ENCODE measurements around the gene PRPSAP2. TPM values are rescaled to one million over a fixed set of nuclear protein-coding genes. Genes with fewer than 3 reads are reported as not detected.
A peak's percentile ranks its signal among the peaks of the same experiment; 100 is the strongest.

Gene PRPSAP2
- total RNA-seq, 1 donor from 2014 or later: 62.8 TPM

GRCh38 chr17:18850679-18851078, 7.3 kb upstream of the PRPSAP2 start:
- Mint-ChIP-seq H3K4me1 (peaks cover 13% of the 10 kb centered on the region), H3K4me3 (no peak overlapping the region), H3K27ac (no peak overlapping the region), H3K27me3 (no peaks in the 10 kb centered on the region), H3K36me3 (ENCODE audit: low read depth) (no peaks in the 10 kb centered on the region), H3K9me3 (no peaks in the 10 kb centered on the region)
- no peak for TF ChIP-seq CTCF (IDR thresholded peaks at IDR 0.05)
- DNase-seq (no peak), ATAC-seq (ENCODE audit: low read depth) (no peak)
- CTCF ChIA-PET: interaction anchor here (0.6 kb wide), 1 partner anchor 47 kb away, joined by 3 read pairs; no protein-coding TSS in a partner anchor
- intact Hi-C loops (cut with micrococcal nuclease): no loop called here
- POLR2A ChIA-PET: no interaction called here

GRCh38 chr17:18851201-18851600, 6.7 kb upstream of the PRPSAP2 start:
- H3K9me3 Mint-ChIP-seq: no peaks in the 10 kb centered on the region
- DNase-seq (no peak), ATAC-seq (ENCODE audit: low read depth) (no peak)
- ChIA-PET CTCF (interaction anchor here (0.6 kb wide), 1 partner anchor 46 kb away, joined by 3 read pairs; no protein-coding TSS in a partner anchor), POLR2A (no interaction called here)
- no peak overlapping the region for H3K27ac Mint-ChIP-seq
- H3K4me1 Mint-ChIP-seq: peaks cover 18% of the 10 kb centered on the region
- TF ChIP-seq CTCF (IDR thresholded peaks at IDR 0.05): no peak
- H3K4me3 Mint-ChIP-seq: no peak overlapping the region
- H3K27me3 Mint-ChIP-seq: no peaks in the 10 kb centered on the region
- peaks cover 4% of the 10 kb centered on the region for H3K36me3 Mint-ChIP-seq (ENCODE audit: low read depth)
- intact Hi-C loops (cut with micrococcal nuclease): no loop called here

GRCh38 chr17:18854956-18855355, 3.0 kb upstream of the PRPSAP2 start:
- intact Hi-C loops (cut with micrococcal nuclease): no loop called here
- CTCF ChIA-PET: no interaction called here
- no peak for DNase-seq
- Mint-ChIP-seq H3K4me1 (peaks cover 41% of the 10 kb centered on the region), H3K27me3 (no peaks in the 10 kb centered on the region), H3K36me3 (ENCODE audit: low read depth) (peaks cover 8% of the 10 kb centered on the region), H3K27ac (no peak overlapping the region), H3K9me3 (no peaks in the 10 kb centered on the region), H3K4me3 (peak overlapping the region; percentile 98)
- no peak for ATAC-seq (ENCODE audit: low read depth)
- POLR2A ChIA-PET: interaction anchor here (0.7 kb wide), 1 partner anchor 150 kb away, joined by 3 read pairs; the partner anchor contains the start of gene FAM83G
- no peak for TF ChIP-seq CTCF (IDR thresholded peaks at IDR 0.05)

- Mint-ChIP-seq H3K9me3 (no peaks in the 10 kb centered on the region), H3K4me1 (peaks cover 47% of the 10 kb centered on the region), H3K4me3 (peak overlapping the region; percentile 98), H3K36me3 (ENCODE audit: low read depth) (peaks cover 8% of the 10 kb centered on the region), H3K27ac (peak overlapping the region; percentile 94), H3K27me3 (no peaks in the 10 kb centered on the region)
- CTCF ChIA-PET: no interaction called here
- TF ChIP-seq CTCF (IDR thresholded peaks at IDR 0.05): no peak
- DNase-seq: peak; percentile 65
- POLR2A ChIA-PET: interaction anchor here (0.7 kb wide), 1 partner anchor 149 kb away, joined by 3 read pairs; the partner anchor contains the start of gene FAM83G
- peak; percentile 82 for ATAC-seq (ENCODE audit: low read depth)
- intact Hi-C loops (cut with micrococcal nuclease): no loop called here
Observed at GRCh38 chr17:18855831-18856569, 1.9 kb upstream of the PRPSAP2 start.

GRCh38 chr17:18856570-18856915, 1.4 kb upstream of the PRPSAP2 start:
- intact Hi-C loops (cut with micrococcal nuclease): no loop called here
- H3K9me3 Mint-ChIP-seq: no peaks in the 10 kb centered on the region
- DNase-seq: no peak
- ChIA-PET CTCF (no interaction called here), POLR2A (interaction anchor here (1.7 kb wide), 1 partner anchor 148 kb away, joined by 4 read pairs; the partner anchor contains the start of gene FAM83G)
- no peak for ATAC-seq (ENCODE audit: low read depth)
- H3K4me3 Mint-ChIP-seq: peak overlapping the region; percentile 98
- peaks cover 50% of the 10 kb centered on the region for H3K4me1 Mint-ChIP-seq
- no peak for TF ChIP-seq CTCF (IDR thresholded peaks at IDR 0.05)
- H3K27ac Mint-ChIP-seq: peak overlapping the region; percentile 94
- H3K27me3 Mint-ChIP-seq: no peaks in the 10 kb centered on the region
- H3K36me3 Mint-ChIP-seq (ENCODE audit: low read depth): peaks cover 8% of the 10 kb centered on the region

Data from activated B cell treated with CpG ODN at 0.5 μM for 24 hours (primary cell).